Measurements from ENCODE around the gene PML. TPM values are rescaled to one million over a fixed set of nuclear protein-coding genes. Genes with fewer than 3 reads are reported as not detected.

Gene PML
- total RNA-seq, 1 donor from 2014 or later, result 30.6 TPM

GRCh38 chr15:74044267-74045110 lies 50.0 kb downstream of the PML start:
- Mint-ChIP-seq H3K36me3 (ENCODE audit: low read depth) (no peaks in the 10 kb centered on the region), H3K4me3 (no peak overlapping the region), H3K4me1 (peaks cover 3% of the 10 kb centered on the region), H3K9me3 (no peaks in the 10 kb centered on the region), H3K27me3 (ENCODE audit: low read depth) (no peaks in the 10 kb centered on the region), H3K27ac (ENCODE audit: unreplicated experiment) (no peak overlapping the region)
- DNase-seq (ENCODE audit: low read depth, low spot score), result no peak
- TF ChIP-seq, protein P1, sequence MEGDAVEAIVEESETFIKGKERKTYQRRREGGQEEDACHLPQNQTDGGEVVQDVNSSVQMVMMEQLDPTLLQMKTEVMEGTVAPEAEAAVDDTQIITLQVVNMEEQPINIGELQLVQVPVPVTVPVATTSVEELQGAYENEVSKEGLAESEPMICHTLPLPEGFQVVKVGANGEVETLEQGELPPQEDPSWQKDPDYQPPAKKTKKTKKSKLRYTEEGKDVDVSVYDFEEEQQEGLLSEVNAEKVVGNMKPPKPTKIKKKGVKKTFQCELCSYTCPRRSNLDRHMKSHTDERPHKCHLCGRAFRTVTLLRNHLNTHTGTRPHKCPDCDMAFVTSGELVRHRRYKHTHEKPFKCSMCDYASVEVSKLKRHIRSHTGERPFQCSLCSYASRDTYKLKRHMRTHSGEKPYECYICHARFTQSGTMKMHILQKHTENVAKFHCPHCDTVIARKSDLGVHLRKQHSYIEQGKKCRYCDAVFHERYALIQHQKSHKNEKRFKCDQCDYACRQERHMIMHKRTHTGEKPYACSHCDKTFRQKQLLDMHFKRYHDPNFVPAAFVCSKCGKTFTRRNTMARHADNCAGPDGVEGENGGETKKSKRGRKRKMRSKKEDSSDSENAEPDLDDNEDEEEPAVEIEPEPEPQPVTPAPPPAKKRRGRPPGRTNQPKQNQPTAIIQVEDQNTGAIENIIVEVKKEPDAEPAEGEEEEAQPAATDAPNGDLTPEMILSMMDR (conservative IDR thresholded peaks at IDR 0.05), result no peak

- TF ChIP-seq, protein P1 (conservative IDR thresholded peaks at IDR 0.05), result no peak
- Mint-ChIP-seq H3K4me1 (peaks cover 3% of the 10 kb centered on the region), H3K9me3 (no peaks in the 10 kb centered on the region)
Observed at GRCh38 chr15:74045184-74045583, 50.7 kb downstream of the PML start.

GRCh38 chr15:74045636-74046274 lies 51.2 kb downstream of the PML start:
- H3K36me3 Mint-ChIP-seq (ENCODE audit: low read depth), result no peaks in the 10 kb centered on the region
- H3K4me1 Mint-ChIP-seq, result peaks cover 3% of the 10 kb centered on the region
- TF ChIP-seq, protein P1 (conservative IDR thresholded peaks at IDR 0.05), result no peak
- H3K27me3 Mint-ChIP-seq (ENCODE audit: low read depth), result no peaks in the 10 kb centered on the region
- no peaks in the 10 kb centered on the region for H3K9me3 Mint-ChIP-seq
- H3K27ac Mint-ChIP-seq (ENCODE audit: unreplicated experiment), result peak overlapping the region; percentile 91
- no peak for DNase-seq (ENCODE audit: low read depth, low spot score)
- no peak overlapping the region for H3K4me3 Mint-ChIP-seq

More at GRCh38 chr15:74045184-74045583, 50.7 kb downstream of the PML start:
- no peak for DNase-seq (ENCODE audit: low read depth, low spot score)
- Mint-ChIP-seq H3K36me3 (ENCODE audit: low read depth) (no peaks in the 10 kb centered on the region), H3K4me3 (no peak overlapping the region), H3K27me3 (ENCODE audit: low read depth) (no peaks in the 10 kb centered on the region), H3K27ac (ENCODE audit: unreplicated experiment) (no peak overlapping the region)

DNA sequence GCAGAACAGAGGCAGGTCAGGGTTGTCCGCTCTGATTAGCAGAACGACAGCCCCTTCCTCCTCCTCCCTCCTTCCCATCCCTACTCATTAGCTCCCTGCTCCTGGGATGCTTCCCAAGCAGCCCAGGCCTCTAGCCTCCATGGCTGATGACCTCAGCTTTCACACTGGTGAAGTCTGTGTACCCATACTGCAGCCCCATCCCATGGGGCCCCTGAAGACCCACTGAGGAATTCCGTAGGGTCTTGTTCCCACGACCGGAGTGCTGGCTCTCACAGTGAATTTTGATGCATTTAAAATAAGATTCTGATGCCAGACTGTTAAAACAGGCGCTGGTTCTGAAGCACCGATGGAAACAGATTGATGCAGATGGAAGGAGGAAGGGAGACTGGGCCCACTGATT lies 51.8 kb downstream of the PML start:
- H3K36me3 Mint-ChIP-seq (ENCODE audit: low read depth), result no peaks in the 10 kb centered on the region
- TF ChIP-seq, protein P1 (conservative IDR thresholded peaks at IDR 0.05), result no peak
- no peak overlapping the region for H3K4me3 Mint-ChIP-seq
- no peaks in the 10 kb centered on the region for H3K9me3 Mint-ChIP-seq
- H3K27me3 Mint-ChIP-seq (ENCODE audit: low read depth), result no peaks in the 10 kb centered on the region
- no peak for DNase-seq (ENCODE audit: low read depth, low spot score)
- H3K27ac Mint-ChIP-seq (ENCODE audit: unreplicated experiment), result no peak overlapping the region
- peaks cover 3% of the 10 kb centered on the region for H3K4me1 Mint-ChIP-seq

GRCh38 chr15:74050127-74050526 lies 55.6 kb downstream of the PML start:
- no peak for DNase-seq (ENCODE audit: low read depth, low spot score)
- no peaks in the 10 kb centered on the region for H3K9me3 Mint-ChIP-seq
- peaks cover 11% of the 10 kb centered on the region for H3K27me3 Mint-ChIP-seq (ENCODE audit: low read depth)
- no peak overlapping the region for H3K27ac Mint-ChIP-seq (ENCODE audit: unreplicated experiment)
- TF ChIP-seq, protein P1 (conservative IDR thresholded peaks at IDR 0.05), result no peak
- H3K4me1 Mint-ChIP-seq, result peaks cover 9% of the 10 kb centered on the region
- H3K36me3 Mint-ChIP-seq (ENCODE audit: low read depth), result no peaks in the 10 kb centered on the region
- H3K4me3 Mint-ChIP-seq, result no peak overlapping the region
